HG03558 (cell line): ENCODE data around the gene EPX.
"Not testable (repeated sequence)": the region's sequence is repeated elsewhere in the genome, so short reads cannot be mapped to it uniquely, and the experiment has no call there.

Experiments
- ATAC-seq: cut with Tn5 transposase; IDR thresholded peaks from one replicate; pipeline ENCODE4 v1.9.1; 2021; ENCODE audit warnings: moderate number of reproducible peaks; ENCODE audit not compliant: unreplicated experiment; ENCODE audit errors: extremely low read depth

EPX gene, protein sequence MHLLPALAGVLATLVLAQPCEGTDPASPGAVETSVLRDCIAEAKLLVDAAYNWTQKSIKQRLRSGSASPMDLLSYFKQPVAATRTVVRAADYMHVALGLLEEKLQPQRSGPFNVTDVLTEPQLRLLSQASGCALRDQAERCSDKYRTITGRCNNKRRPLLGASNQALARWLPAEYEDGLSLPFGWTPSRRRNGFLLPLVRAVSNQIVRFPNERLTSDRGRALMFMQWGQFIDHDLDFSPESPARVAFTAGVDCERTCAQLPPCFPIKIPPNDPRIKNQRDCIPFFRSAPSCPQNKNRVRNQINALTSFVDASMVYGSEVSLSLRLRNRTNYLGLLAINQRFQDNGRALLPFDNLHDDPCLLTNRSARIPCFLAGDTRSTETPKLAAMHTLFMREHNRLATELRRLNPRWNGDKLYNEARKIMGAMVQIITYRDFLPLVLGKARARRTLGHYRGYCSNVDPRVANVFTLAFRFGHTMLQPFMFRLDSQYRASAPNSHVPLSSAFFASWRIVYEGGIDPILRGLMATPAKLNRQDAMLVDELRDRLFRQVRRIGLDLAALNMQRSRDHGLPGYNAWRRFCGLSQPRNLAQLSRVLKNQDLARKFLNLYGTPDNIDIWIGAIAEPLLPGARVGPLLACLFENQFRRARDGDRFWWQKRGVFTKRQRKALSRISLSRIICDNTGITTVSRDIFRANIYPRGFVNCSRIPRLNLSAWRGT

DNA sequence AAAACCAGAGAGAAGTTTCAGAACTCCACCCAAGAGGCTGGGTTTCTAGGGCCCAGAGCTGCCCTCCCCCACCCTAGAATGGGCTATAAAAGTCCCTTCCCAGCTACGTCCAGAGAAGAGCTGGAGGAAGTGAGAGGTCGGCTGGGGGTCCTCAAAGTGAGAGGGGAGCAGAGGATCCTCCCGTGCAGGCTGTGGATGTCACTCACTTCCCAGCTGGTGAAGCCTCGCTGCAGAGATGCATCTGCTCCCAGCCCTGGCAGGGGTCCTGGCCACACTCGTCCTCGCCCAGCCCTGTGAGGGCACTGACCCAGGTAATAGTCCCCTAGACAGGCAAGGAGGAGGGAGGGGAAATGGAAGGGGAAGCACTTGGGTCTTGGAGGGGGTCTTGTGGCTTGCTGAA is at the start of gene EPX:
TSS of gene EPX (plus strand) at position 115 of the 400 bp plus-strand sequence. CDS start at position 236, 121 bp downstream.
- ATAC-seq: no peak

DNA sequence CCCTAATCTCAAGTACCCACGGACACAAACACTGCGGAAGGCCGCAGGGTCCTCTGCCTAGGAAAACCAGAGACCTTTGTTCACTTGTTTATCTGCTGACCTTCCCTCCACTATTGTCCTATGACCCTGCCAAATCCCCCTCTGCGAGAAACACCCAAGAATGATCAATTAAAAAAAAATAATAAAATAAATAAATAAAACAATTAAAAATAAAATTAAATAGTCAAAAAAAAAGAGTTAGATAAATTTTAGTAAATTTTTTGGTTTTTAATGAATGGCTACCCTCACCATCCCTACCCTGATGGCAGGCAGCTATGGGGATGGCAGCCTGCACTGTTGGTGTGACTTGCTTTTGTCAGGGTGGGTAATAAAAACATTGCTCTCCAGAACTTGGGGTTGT is 49.2 kb upstream of the EPX start:
- not testable (repeated sequence) for ATAC-seq

DNA sequence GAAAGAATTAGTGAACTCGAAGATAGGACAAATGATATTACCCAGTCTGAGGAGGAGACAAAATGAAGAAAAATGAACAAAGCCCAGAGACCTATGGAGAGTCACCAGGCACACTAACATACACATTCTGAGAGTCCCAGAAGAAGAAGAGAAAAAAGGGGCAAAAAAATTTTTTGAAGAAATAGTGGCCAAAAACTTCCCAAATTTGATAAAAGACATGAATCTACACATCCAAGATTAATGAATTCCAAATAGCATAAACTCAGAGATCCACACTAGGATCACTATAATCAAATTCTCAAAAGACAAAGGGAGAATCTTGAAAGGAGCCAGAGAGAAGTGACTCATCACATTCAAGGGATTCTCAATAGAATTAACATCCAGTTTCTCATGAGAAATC is 47.7 kb upstream of the EPX start:
- ATAC-seq: no peak

DNA sequence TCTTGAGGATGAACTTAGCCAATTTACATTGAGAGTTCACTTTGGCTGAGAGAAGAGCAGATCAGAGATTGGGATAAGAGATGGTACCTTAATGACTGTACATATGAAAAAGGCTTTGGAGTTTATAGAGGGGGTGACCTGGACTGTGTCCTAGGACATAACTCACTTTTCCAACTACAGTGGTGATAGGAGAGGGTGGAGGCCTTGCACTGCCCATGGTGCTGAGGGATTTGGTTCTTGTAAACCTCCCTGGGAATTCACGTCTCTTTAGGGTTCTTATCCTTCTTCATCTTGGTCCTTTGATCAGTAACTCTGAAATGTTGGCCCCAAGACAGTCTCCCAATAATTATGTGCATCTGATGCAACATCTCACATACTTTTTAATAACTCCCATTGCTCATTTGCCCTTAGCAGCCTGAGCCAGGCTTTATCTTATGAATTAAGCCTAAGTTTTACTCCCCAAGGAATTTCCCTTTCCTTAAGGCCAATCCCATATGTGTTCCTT is 44.5 kb upstream of the EPX start, which contains the start of gene OR4D1:
TSS of gene OR4D1 (plus strand) at position 455 of the 505 bp plus-strand sequence. CDS start 6,770 bp downstream, outside the sequence.
- ATAC-seq: no peak

DNA sequence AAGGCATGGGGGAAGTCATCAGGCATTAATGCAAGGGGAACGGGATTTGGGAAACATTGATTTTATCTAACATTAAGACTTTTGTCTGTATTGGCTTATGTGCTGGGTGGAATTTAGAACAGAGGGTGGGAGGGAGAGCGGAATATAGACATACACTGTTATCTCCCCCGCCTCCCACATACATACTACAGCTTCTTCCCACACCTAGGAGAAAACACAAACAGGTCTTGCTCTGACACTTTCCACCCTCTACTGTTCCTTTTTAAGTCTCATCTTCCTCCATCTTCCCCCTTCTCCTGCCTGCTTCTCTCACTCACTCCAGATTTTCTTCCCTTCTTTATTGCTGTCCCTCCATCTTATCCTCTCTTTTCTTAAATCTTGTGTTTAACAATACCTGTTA is 43.9 kb upstream of the EPX start:
- ATAC-seq: no peak

DNA sequence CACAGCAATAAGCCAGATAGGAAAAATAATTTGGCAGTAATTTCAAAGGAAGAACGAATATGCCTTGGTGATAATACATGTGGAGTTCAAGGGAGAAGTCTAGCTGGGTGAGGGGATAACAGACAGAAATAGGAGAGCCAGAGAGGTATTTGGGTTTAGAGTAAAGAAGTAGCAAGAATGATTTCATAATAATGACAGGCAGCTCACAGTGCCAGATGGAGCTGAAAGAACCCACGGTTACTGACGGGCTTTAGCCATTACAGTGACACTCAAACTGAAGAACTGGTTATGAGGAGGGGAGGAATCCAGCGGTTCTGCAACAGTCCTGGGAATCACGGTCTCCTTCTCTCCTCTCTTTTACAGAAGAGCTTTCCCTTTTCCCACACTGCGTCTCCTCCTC is 42.1 kb upstream of the EPX start:
- no peak for ATAC-seq

DNA sequence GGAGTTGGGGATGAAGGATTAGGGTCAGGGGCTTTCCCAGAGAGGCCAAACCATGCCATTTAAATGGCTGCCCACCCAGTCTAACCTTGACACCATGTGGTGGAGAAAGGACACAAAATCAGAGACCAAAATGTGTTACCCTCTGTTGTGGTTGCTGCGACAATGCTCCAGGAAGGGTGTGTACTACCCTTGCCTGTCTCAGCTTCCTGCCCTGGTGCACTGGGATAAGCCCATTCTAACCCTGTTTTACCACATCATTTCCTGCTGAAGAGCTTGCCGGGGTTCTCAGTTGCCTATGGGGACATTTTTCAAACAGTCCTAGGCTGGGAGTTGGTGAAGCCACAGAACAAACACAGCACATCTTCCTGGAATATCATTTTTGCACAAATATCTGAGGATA is 39.5 kb upstream of the EPX start:
- ATAC-seq: no peak

DNA sequence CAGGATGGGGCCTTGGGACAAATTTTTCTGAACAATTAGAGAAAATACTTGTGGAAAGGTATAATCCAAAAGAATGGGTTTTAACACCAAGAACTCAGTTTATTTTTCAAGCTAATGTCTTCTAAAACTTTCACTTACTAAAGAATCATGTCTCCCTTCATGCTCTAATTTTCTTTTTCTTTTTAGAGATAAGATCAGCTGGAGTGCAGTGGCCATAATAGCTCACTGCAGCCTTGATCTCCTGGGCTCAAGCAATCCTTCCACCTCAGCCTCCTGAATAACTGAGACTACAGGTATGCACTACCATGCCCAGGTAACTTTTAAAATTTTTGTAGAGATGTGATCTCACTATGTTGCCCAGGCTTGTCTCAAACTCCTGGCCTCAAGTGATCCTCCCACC is 38.9 kb upstream of the EPX start:
- no peak for ATAC-seq

DNA sequence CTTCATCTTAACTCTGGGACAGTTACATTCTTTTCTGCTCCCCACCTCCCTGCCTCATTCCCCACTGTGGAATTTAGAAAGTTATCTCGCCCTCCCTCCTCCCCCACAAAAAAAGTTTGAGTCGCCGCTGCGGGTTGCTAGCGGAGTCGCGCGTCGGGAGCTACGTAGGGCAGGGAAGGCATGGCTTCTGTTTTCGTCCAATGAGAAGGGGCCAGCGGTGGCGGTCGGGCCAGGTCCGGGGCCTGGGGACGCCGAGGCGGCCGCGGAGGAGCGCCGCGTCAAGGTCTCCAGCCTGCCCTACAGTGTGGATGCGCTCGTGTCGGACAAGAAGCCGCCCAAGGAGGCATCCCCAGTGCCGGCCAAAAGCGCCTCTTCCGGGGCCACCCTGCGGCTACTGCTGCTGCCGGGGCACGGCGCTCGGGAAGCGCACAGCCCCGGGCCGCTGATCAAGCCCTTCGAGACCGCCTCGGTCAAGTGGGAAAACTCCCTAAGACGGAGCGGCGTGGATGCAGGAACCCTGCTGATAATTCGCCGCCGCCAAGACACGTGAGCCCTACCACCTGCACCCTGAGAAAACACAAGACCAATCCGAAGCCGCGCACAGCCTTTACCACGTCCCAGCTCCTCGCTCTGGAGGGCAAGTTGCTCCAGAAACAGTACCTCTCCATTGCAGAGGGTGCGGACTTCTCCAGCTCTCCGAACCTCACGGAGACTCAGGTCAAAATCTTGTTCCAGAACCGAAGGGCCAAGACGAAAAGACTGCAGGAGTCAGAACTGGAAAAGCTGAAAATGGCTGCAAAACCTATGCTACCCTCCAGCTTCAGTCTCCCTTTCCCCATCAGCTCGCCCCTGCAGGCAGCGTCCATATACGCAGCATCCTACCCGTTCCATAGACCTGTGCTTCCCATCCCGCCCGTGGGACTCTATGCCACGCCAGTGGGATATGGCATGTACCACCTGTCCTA is 35.4 kb upstream of the EPX start:
- ATAC-seq: no peak

DNA sequence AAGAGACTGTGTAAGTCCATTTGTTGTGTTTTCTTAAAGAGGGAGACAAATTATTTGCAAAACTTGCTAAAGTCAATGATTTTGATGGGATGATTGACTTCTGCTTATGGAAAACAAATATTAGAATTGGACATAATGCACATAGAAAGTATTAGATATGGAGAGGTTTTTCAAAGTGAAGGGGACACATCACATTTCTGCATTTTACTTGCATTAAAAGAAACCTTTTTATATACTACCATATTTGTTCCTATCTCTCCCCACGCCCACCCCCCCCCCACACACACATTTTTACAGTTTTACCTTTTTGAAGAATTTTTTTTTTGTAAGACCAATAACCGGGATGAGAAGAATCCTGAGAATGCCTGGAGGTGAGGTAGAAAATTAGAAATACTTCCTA is 34.3 kb upstream of the EPX start:
- no peak for ATAC-seq

DNA sequence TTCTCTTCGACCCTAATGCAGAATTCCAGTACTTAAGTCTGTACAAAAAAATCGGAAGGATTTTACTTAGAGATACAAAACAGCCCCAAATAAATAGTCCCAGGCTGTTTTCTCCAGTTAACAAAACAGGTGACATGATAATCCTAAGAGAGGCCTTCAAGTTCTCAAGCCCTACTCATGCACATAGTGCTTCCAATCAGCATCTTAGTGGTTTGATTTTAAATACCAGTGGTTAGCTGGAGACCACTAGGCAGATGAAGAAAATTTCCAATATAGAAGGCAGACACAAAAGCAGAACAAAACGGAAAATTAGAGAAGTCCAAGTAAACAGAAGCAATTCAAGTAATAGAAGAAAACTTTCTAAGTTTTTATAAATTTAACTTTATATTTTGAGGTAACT is 31.0 kb upstream of the EPX start:
- no peak for ATAC-seq

DNA sequence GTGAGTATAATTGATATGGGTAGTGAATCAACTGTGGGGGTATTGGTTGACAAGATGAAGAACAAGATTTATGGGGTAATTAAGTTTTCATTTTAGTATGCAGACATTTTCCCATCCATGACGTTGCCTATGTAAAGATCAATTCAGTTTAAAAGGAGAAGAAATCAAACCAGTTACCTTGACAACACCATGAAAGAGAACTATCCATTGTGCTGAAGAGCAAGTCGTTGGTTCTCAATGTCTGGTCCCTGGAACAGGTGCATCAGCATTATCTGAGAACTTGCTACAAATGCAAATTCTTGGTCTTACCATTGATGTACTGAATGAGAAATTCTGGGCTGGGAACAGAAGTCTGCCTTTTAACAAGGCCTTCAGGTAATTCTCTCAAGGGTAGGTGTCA is 26.5 kb upstream of the EPX start:
- ATAC-seq: no peak

DNA sequence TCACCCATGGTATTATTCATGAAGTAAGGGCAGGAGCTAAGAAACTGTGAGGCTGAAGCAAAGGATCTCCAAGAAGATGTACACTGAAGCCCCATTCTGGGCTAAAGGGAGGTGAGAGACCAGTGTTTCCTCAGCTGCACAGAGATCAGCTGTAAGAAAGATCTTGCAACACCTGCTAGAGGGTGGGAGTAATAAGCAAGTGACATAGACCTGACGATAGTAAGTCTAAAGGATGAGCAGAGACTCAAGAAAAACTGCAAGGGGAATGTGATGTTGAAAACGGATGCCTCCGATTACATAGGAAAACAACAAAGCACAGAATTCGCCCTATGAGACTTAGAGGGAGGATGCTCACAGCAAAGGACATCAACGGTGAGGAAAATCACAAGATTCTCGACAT is 25.8 kb upstream of the EPX start, which contains the start of gene OR4D2:
TSS of gene OR4D2 (plus strand) at position 301 of the 400 bp plus-strand sequence. CDS start 2,674 bp downstream, outside the sequence.
- ATAC-seq: no peak

DNA sequence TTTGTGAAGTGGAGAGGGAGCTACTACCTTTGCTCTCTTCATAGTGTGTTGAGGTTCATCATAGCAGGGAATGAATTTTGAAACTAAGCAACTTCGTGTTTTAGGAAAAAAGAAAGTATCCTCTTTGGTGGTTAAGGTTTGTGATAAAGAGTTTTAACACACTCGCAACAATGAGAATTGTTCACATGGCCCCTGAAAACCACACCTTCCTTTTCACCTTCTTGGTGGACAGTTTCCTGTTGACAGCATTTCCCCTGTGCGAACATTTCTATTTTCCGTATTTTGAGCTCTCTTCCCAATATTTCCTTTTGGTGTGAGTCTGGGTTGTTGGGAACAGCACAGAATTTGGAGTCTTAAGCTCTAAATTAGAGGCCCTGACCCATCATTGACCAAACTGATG is 21.9 kb upstream of the EPX start:
- ATAC-seq: no peak

DNA sequence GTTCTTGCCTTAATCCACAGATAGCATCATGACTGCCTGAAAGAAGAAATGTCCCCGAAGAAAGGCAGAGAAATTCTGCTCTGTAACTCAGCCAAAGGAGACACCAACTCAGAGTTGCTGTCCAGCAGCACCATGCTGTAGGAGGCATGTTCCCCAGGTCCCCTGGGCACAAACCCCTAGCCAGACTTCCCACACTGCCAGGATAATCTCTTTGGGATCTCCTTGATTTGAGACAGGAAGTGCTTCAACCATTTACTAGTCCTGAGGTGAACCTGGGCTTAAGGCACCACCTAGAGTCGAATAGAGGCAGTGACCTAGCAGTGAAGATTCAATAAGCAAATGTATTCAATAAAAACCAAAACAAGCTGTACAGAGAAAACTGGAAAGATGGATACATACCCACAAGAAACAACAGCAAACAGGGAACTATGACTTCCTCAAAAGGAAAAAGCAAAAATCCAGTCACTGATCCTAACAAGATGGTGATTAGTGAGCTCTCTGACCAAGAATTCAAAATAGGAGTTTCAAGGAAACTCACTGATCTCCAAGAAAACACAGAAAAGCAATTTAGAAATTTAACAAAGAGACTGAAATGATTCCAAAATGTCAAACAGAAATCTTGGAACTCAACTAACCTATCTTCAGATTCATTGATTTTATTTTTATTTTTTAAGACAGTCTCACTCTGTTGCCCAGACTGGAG is 20.0 kb upstream of the EPX start:
- no peak for ATAC-seq

DNA sequence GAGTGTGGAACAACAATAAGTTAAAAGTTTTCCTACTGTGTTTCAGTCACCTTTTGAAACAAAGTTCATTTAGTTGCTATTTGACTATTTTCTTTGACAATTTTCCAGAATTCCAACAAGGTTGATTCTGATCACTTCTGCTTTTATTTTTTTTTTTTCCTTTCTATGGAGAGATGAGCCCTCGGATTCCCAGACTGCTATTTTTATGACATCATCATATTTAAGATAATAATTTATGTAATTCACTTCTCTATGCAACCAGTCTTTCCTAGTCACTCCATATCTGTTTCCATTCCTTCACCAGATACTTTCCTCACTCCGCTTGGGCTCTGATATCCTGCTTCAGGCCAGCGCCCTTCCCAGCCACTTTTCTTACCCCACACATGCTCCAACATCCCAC is 17.7 kb upstream of the EPX start:
- ATAC-seq: no peak

DNA sequence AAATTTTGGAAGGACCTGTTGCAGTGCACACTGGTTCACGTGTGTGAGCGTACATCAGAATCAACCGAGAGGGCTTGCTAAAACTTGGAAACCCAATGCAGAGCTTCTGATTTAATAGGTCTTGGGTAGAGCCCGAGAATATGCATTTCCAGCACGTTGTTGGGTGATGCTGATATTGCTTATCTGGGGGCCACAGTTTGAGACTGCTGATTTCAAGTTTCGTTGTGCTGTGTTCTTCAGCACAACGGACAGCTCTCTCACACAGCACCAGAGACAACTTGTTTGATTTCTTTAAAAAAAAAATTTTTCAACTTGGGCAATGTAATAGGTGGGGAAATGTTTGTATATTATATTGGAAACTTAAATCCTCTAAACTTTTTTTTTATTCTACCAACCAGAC is 16.3 kb upstream of the EPX start:
- ATAC-seq: no peak

DNA sequence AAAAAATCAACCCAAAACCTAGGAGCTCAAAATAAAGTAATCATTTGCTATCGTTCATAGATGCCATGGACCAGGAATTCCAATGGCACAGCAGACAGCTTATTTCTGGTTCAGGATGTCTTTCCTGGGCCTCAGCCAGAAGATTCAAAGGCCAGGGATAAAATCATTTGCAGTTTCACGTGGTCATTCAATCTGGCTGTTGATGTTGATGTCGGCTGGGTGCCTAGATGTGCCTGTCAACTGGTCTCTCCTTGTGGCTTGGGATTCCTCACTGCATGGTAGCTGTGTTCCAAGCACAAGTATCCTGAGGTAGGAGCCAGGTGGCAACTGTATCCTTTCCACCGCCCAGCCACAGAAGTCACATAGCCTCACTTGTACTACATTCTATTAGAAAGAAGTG is 10.7 kb upstream of the EPX start:
- ATAC-seq: no peak

DNA sequence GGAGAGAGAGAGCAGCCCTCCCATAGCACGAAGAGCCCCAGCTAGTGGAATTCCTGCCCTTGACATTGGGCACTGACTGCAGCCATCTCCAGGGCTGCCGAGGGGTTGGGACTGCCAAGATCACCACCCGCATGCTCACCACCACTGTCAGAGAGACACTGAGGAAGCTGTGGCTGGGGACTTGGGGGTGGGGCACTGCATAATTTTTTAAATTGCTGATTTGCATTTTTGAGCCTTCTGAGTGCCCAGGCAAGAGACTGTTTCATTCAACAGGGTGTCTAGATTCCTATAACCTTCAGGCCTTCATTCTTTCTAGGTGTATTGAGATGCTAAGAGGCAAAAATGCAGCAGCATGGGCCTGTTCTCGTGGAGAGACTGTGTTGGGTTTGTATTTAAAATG is 9.0 kb upstream of the EPX start:
- ATAC-seq: no peak
